OCI-LY1 (cell line): Measurements from ENCODE around the gene FNIP1.

Experiments
- H2AFZ ChIP-seq: fragments of 200-600 bp; sonication (generic), shearing (Covaris generic); 2 replicates; pipeline ENCODE4 v1.6.0; 2014; ENCODE audit warnings: antibody characterized with exemption, mild to moderate bottlenecking, low read length
- H3F3A ChIP-seq: fragments of 200-600 bp; sonication (generic), shearing (Covaris generic); 2 replicates; pipeline ENCODE4 v1.6.0; 2014; ENCODE audit warnings: mild to moderate bottlenecking, antibody characterized with exemption, low read length, moderate library complexity; ENCODE audit not compliant: insufficient read depth
- H3K27ac ChIP-seq: fragments of 200-600 bp; sonication (generic); 2 replicates; pipeline ENCODE4 v1.5.1; 2014; ENCODE audit warnings: low read length, mixed run types, mild to moderate bottlenecking, low read depth; ENCODE audit not compliant: poor library complexity, severe bottlenecking
- H3K27me3 ChIP-seq: fragments of 200-600 bp; sonication (generic); 2 replicates; pipeline ENCODE4 v1.6.0; 2014; ENCODE audit warnings: antibody characterized with exemption, mild to moderate bottlenecking, low read length, moderate library complexity; ENCODE audit not compliant: insufficient read depth
- H3K36me3 ChIP-seq: fragments of 200-600 bp; sonication (generic); 2 replicates; pipeline ENCODE4 v1.6.1; 2014; ENCODE audit warnings: mild to moderate bottlenecking, antibody characterized with exemption, low read length, moderate library complexity, mixed read lengths; ENCODE audit not compliant: insufficient read depth
- H3K4me1 ChIP-seq: fragments of 200-600 bp; sonication (generic); 2 replicates; pipeline ENCODE4 v1.5.1; 2014; ENCODE audit warnings: mild to moderate bottlenecking, low read length, moderate library complexity; ENCODE audit not compliant: insufficient read depth, severe bottlenecking
- H3K4me2 ChIP-seq: fragments of 200-600 bp; sonication (generic), shearing (Covaris generic); 2 replicates; pipeline ENCODE4 v1.6.1; 2014; ENCODE audit warnings: low read length
- H3K4me3 ChIP-seq: fragments of 200-600 bp; sonication (generic); 2 replicates; pipeline ENCODE4 v1.5.1; 2014; ENCODE audit warnings: low read length, low read depth, mild to moderate bottlenecking, mixed read lengths; ENCODE audit not compliant: poor library complexity, severe bottlenecking
- H3K79me2 ChIP-seq: fragments of 200-600 bp; shearing (Covaris generic); 2 replicates; pipeline ENCODE4 v1.6.1; 2016; ENCODE audit warnings: mixed run types, low read length, mixed read lengths; ENCODE audit not compliant: insufficient read depth
- H3K9ac ChIP-seq: fragments of 200-600 bp; sonication (generic), shearing (Covaris generic); 2 replicates; pipeline ENCODE4 v1.6.1; 2014; ENCODE audit warnings: mild to moderate bottlenecking, low read length, mixed read lengths
- H3K9me2 ChIP-seq: fragments of 200-600 bp; sonication (generic), shearing (Covaris generic); 2 replicates; pipeline ENCODE4 v1.6.1; 2014; ENCODE audit warnings: low read depth, mild to moderate bottlenecking, low read length, mixed read lengths
- H3K9me3 ChIP-seq: fragments of 200-600 bp; shearing (Covaris generic); 2 replicates; pipeline ENCODE4 v1.6.1; 2014; ENCODE audit warnings: low read length, mixed read lengths
- H4K20me1 ChIP-seq: fragments of 200-600 bp; sonication (generic), shearing (Covaris generic); 2 replicates; pipeline ENCODE4 v1.6.0; 2016; ENCODE audit warnings: mild to moderate bottlenecking, low read length; ENCODE audit not compliant: insufficient read depth
- EZH2 ChIP-seq: fragments of 200-600 bp; sonication (generic), shearing (Covaris generic); IDR thresholded peaks from 2 replicates; pipeline ENCODE4 v1.8.0; 2017; ENCODE audit warnings: borderline replicate concordance, mixed run types, mild to moderate bottlenecking, antibody characterized with exemption, low read length, moderate library complexity, mixed read lengths
- TF ChIP-seq, protein P1 (sequence below): fragments of 200-600 bp; sonication (generic), shearing (Covaris generic); IDR thresholded peaks from 2 replicates; pipeline ENCODE4 v1.5.1; 2017; ENCODE audit warnings: mild to moderate bottlenecking, antibody characterized with exemption, low read length, moderate library complexity, mixed read lengths

FNIP1 gene

DNA sequence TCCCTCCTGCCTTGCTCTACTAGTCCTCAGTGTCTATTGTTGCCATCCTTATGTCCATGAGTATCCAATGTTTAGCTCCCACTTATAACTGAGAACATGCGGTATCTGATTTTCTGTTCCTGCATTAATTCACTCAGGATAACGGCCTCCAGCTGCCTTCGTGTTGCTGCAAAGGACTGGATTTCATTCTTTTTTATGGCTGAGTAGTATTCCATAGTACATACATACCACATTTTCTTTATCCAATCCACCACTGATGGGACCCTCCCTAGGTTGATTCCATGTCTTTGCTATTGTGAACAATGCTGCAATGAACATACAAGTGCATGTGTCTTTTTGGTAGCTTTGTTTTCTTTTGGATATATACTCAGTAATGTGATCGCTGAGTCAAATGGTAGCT lies 50.4 kb downstream of the FNIP1 start:
- Histone ChIP-seq H3K9me2 (no peaks in the 10 kb centered on the region), H3K27me3 (no peaks in the 10 kb centered on the region), H3K36me3 (peaks cover 25% of the 10 kb centered on the region), H3K4me1 (peaks cover 10% of the 10 kb centered on the region), H4K20me1 (no peaks in the 10 kb centered on the region), H3K27ac (no peak overlapping the region), H3K4me3 (no peak overlapping the region), H2AFZ (no peak overlapping the region), H3F3A (no peaks in the 10 kb centered on the region), H3K9ac (no peak overlapping the region), H3K9me3 (no peaks in the 10 kb centered on the region), H3K79me2 (peaks cover 15% of the 10 kb centered on the region; the same call in 1 of the 2 replicates), H3K4me2 (no peak overlapping the region)
- TF ChIP-seq EZH2: no peak

DNA sequence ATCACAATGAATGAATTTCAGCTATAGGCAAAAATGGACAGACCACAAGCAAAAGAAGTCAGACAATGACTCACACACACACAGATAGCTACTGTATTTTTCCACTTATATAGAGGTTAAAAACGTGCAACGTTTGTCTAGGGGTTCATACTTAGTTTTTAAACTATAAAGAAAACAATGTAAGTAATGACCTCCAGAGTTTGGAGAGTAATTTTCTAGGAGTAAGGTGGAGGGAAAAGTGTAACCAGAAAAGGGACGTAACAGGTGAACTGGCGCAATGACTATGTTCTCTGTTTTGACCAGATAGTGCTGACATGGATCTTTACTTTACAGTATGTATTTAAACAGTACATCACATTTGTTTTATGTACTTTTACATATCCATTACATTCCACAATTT lies 51.1 kb downstream of the FNIP1 start:
- H3K9me3 ChIP-seq: no peaks in the 10 kb centered on the region
- no peak overlapping the region for H3K4me2 ChIP-seq
- no peaks in the 10 kb centered on the region for H3K27me3 ChIP-seq
- no peak overlapping the region for H3K4me3 ChIP-seq
- no peak overlapping the region for H3K9ac ChIP-seq
- no peak overlapping the region for H3K27ac ChIP-seq
- no peaks in the 10 kb centered on the region for H4K20me1 ChIP-seq
- peaks cover 10% of the 10 kb centered on the region for H3K4me1 ChIP-seq
- H3K9me2 ChIP-seq: no peaks in the 10 kb centered on the region
- no peak overlapping the region for H2AFZ ChIP-seq
- H3K79me2 ChIP-seq: peaks cover 8% of the 10 kb centered on the region; the same call in 1 of the 2 replicates
- H3K36me3 ChIP-seq: peaks cover 28% of the 10 kb centered on the region
- no peaks in the 10 kb centered on the region for H3F3A ChIP-seq
- no peak for TF ChIP-seq EZH2
- TF ChIP-seq, protein P1, sequence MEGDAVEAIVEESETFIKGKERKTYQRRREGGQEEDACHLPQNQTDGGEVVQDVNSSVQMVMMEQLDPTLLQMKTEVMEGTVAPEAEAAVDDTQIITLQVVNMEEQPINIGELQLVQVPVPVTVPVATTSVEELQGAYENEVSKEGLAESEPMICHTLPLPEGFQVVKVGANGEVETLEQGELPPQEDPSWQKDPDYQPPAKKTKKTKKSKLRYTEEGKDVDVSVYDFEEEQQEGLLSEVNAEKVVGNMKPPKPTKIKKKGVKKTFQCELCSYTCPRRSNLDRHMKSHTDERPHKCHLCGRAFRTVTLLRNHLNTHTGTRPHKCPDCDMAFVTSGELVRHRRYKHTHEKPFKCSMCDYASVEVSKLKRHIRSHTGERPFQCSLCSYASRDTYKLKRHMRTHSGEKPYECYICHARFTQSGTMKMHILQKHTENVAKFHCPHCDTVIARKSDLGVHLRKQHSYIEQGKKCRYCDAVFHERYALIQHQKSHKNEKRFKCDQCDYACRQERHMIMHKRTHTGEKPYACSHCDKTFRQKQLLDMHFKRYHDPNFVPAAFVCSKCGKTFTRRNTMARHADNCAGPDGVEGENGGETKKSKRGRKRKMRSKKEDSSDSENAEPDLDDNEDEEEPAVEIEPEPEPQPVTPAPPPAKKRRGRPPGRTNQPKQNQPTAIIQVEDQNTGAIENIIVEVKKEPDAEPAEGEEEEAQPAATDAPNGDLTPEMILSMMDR: no peak

DNA sequence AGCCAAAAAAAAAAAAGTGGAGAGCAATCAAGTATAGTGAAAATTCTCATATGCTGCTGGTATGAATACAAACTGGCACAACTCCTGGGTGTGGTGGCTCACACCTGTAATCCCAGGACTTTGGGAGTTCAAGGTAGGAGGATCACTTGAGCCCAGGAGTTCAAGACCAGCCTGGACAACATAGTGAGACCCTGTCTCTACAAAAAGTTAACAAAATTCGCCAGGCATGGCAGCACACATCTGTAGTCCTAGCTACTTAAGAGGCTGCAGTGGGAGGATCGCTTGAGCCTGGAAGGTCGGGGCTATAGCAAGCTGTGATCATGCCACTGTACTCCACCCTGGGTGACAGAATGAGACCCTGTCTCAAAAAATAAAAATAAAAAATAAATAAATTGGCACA lies 51.7 kb downstream of the FNIP1 start:
- Histone ChIP-seq H3K36me3 (peaks cover 34% of the 10 kb centered on the region), H3K4me2 (no peak overlapping the region), H3F3A (no peaks in the 10 kb centered on the region), H3K4me1 (peaks cover 10% of the 10 kb centered on the region), H3K9me3 (no peaks in the 10 kb centered on the region), H4K20me1 (no peaks in the 10 kb centered on the region), H2AFZ (no peak overlapping the region), H3K79me2 (0 out of 2 replicates have a peak, but pooled peaks cover 8% of the 10 kb centered on the region), H3K9ac (no peak overlapping the region), H3K4me3 (no peak overlapping the region), H3K27me3 (no peaks in the 10 kb centered on the region), H3K9me2 (no peaks in the 10 kb centered on the region), H3K27ac (no peak overlapping the region)
- TF ChIP-seq, protein P1: no peak
- no peak for TF ChIP-seq EZH2

DNA sequence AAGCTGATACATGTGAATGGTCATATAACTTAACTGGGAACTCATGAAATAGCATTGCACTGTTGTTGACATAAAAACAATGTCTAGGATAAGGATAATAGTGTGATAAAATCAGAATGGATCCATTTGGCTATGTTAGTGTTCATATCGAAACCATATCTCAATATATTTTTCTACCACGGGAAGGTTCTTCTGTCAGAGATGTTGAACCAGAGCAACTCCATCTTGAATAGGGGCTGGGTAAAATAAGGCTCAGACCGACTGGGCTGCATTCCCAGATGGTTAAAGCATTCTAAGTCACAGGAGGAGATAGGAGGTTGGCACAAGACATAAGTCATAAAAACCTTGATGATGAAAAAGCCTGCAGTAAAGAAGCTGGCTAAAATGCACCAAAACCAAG lies 56.3 kb downstream of the FNIP1 start:
- no peaks in the 10 kb centered on the region for H3K9me3 ChIP-seq
- H3K79me2 ChIP-seq: no peaks in the 10 kb centered on the region
- peaks cover 50% of the 10 kb centered on the region for H3K36me3 ChIP-seq

More for the DNA sequence above, 56.3 kb downstream of the FNIP1 start:
- Histone ChIP-seq H3K4me2 (no peak overlapping the region), H4K20me1 (no peaks in the 10 kb centered on the region), H3K9ac (no peak overlapping the region), H2AFZ (no peak overlapping the region), H3K4me1 (no peaks in the 10 kb centered on the region), H3K27me3 (no peaks in the 10 kb centered on the region), H3K4me3 (no peak overlapping the region), H3F3A (no peaks in the 10 kb centered on the region), H3K27ac (no peak overlapping the region), H3K9me2 (no peaks in the 10 kb centered on the region)
- no peak for TF ChIP-seq EZH2
- TF ChIP-seq, protein P1: no peak
